K562 (cell line): ENCODE results near the gene FLT1. TPM values are rescaled to one million over a fixed set of nuclear protein-coding genes. Genes with fewer than 3 reads are reported as not detected.

Experiments
- ADNP ChIP-seq: fragments of 200-800 bp; sonication (Bioruptor generic); IDR thresholded peaks from 2 replicates; pipeline ENCODE4 v1.6.1; 2016; ENCODE audit warnings: missing genetic modification characterization, missing compliant biosample characterization
- BMI1 ChIP-seq: fragments of 150-350 bp; IDR thresholded peaks from 2 replicates; pipeline ENCODE4 v1.6.1; 2014; ENCODE audit warnings: low read length
- DEAF1 ChIP-seq: fragments of 450-650 bp; formaldehyde crosslinking; IDR thresholded peaks from 2 replicates; pipeline ENCODE4 v1.4.0; 2020; ENCODE audit warnings: mild to moderate bottlenecking, moderate library complexity
- RB1 ChIP-seq: fragments of 450-650 bp; IDR thresholded peaks from 2 replicates; pipeline ENCODE4 v1.6.1; 2017; ENCODE audit warnings: low read depth, mild to moderate bottlenecking
- TAL1 ChIP-seq: fragments of 450-650 bp; IDR thresholded peaks from 2 replicates; pipeline ENCODE4 v1.6.1; 2016; ENCODE audit warnings: mild to moderate bottlenecking
- ZNF121 ChIP-seq: sonication (generic); formaldehyde crosslinking; conservative IDR thresholded peaks from 2 replicates; pipeline ENCODE4 v1.8.0; 2022; ENCODE audit warnings: missing genetic modification reagents
- ZNF830 ChIP-seq: fragments of 250-450 bp; sonication (Bioruptor Pico); IDR thresholded peaks from 2 replicates; pipeline ENCODE4 v1.5.0; 2021; ENCODE audit warnings: mild to moderate bottlenecking
- polyA plus RNA-seq, 8 experiments: library from polyadenylated mRNA; depleted of rRNA in 4 of 8; stranded (reverse) in 5 of 8; unstranded in 3 of 8; fragments of >200 nt; fragmentation: Nextera tagmentation in 2 of 8; fragmentation: Illumina TruSeq in 1 of 8; extraction: Ambion mirVana in 2 of 8; extraction: Trizol in 1 of 8; gene quantifications; 2 replicates each; pipeline versions ENCODE4 v1.2.1 to v1.2.3, GENCODE V29; 2011 to 2014; ENCODE audit warnings: inconsistent platforms in 1 of 8, missing spikeins in 1 of 8
- total RNA-seq, 7 experiments: library from RNA; depleted of rRNA in 6 of 7; stranded (reverse); fragments of >200 nt in 6 of 7; fragmentation: Illumina TruSeq in 2 of 7; extraction: Trizol in 2 of 7; gene quantifications; 2 replicates each; pipeline versions ENCODE4 v1.2.1 to v1.2.3, GENCODE V29; 2011 to 2021; ENCODE audit warnings: low replicate concordance in 1 of 7
- TF ChIP-seq, protein P1 (sequence below): sonication (generic); formaldehyde crosslinking; IDR thresholded peaks from 2 replicates; pipeline ENCODE4 v1.8.1; 2023; ENCODE audit warnings: missing genetic modification reagents, mild to moderate bottlenecking, borderline replicate concordance

Gene FLT1
- total and polyA plus RNA-seq, 9 of the 15 experiments (the other 6 are each of a cell fraction or from before 2014, with no cell fraction given): 0.01 to 2.0 (median 0.22) TPM

- TF ChIP-seq, protein P1, sequence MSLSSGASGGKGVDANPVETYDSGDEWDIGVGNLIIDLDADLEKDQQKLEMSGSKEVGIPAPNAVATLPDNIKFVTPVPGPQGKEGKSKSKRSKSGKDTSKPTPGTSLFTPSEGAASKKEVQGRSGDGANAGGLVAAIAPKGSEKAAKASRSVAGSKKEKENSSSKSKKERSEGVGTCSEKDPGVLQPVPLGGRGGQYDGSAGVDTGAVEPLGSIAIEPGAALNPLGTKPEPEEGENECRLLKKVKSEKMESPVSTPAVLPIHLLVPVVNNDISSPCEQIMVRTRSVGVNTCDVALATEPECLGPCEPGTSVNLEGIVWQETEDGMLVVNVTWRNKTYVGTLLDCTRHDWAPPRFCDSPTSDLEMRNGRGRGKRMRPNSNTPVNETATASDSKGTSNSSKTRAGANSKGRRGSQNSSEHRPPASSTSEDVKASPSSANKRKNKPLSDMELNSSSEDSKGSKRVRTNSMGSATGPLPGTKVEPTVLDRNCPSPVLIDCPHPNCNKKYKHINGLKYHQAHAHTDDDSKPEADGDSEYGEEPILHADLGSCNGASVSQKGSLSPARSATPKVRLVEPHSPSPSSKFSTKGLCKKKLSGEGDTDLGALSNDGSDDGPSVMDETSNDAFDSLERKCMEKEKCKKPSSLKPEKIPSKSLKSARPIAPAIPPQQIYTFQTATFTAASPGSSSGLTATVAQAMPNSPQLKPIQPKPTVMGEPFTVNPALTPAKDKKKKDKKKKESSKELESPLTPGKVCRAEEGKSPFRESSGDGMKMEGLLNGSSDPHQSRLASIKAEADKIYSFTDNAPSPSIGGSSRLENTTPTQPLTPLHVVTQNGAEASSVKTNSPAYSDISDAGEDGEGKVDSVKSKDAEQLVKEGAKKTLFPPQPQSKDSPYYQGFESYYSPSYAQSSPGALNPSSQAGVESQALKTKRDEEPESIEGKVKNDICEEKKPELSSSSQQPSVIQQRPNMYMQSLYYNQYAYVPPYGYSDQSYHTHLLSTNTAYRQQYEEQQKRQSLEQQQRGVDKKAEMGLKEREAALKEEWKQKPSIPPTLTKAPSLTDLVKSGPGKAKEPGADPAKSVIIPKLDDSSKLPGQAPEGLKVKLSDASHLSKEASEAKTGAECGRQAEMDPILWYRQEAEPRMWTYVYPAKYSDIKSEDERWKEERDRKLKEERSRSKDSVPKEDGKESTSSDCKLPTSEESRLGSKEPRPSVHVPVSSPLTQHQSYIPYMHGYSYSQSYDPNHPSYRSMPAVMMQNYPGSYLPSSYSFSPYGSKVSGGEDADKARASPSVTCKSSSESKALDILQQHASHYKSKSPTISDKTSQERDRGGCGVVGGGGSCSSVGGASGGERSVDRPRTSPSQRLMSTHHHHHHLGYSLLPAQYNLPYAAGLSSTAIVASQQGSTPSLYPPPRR (CRISPR knock-in tag): no peak
- TF ChIP-seq RB1 (no peak), TAL1 (no peak), ZNF121 (no peak), BMI1 (no peak), ZNF830 (CRISPR knock-in tag) (no peak), ADNP (no peak), DEAF1 (no peak)
These were observed 69.1 kb downstream of the FLT1 start (continued) for GRCh38 chr13:28425793-28426192.
